HG02642 (cell line): Measurements from ENCODE around the gene MBOAT1.

Experiments
- ATAC-seq: cut with Tn5 transposase; IDR thresholded peaks from one replicate; pipeline ENCODE4 v1.9.1; 2021; ENCODE audit warnings: mild to moderate bottlenecking; ENCODE audit not compliant: unreplicated experiment, poor library complexity

Gene MBOAT1

DNA sequence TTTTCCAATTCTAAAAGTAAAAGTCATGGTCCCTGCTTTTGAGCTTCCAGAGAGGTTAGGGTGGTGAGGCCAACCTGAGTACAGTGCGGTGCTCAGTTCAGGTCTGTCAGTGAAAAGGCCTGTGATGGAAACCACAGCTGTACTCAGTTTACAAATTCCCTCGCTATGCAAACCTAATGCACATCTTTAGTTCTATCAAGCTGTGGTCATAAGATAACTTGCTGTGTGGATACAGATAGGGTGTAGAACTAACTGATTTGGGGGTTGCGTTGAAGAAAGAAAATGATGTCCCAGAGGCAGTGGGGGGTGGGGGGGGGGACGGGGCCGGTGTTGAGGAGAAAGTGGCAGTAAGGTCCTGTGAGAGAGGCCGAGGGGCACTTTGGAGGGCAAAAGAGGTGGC, 22.8 kb upstream of the MBOAT1 start:
- no peak for ATAC-seq

DNA sequence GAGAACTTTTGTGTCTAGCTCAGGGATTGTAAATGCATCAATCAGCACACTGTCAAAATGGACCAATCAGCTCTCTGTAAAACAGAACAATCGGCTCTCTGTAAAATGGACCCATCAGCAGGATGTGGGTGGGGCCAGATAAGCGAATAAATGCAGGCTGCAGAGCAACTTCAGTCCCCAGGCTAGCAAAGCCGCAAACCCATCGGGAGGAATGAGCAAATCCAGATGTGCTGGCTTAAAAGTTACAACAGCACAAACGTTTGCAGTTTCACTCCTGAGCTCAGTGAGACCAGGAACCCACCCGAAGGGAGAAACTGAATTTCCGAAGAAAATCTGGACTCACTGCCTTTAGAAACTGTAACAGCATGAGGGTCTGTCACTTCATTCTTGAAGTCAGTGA, 21.9 kb upstream of the MBOAT1 start:
- no peak for ATAC-seq

DNA sequence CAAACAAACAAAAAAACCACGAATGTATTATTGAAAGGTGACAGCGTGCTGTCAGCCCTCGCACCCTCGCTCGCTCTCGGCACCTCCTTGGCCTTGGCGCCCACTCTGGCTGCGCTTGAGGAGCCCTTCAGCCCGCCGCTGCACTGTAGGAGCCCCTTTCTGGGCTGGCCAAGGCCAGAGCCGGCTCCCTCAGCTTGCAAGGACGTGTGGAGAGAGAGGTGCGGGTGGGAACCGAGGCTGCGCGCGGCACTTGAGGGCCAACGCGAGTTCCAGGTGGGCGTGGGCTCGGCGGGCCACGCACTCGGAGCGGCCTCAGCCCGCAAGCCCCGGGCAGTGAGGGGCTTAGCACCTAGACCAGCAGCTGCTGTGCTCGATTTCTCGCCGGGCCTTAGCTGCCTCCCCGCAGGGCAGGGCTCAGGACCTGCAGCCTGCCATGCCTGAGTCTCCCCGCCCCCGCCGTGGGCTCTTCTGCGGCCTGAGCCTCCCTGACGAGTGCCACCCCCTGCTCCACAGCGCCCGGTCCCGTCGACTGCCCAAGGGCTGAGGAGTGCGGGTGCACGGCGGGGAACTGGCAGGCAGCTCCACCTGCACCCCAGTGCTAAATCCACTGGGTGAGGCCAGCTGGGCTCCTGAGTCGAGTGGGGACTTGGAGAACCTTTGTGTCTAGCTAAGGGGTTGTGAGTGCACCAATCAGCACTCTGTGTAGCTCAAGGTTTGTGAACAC, 20.9 kb upstream of the MBOAT1 start:
- no peak for ATAC-seq

DNA sequence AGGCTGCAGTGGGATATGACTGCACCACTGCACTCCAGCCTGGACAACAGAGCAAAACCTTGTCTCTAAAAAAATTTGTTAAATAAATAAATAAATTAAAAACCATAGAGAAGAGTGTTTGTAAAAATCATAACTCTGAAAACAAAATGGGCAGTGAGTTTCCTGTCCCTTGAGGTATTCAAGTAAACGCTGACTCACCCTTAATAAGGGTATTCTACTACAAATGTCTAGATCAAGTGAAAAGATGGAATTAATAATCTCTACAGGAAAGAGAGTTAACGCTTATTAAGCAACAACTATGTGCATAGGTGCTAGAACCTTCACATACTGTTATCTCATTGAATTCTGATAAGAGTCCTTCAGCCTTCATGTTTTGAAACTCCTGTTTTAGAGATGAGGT, 19.9 kb upstream of the MBOAT1 start:
- ATAC-seq = no peak

DNA sequence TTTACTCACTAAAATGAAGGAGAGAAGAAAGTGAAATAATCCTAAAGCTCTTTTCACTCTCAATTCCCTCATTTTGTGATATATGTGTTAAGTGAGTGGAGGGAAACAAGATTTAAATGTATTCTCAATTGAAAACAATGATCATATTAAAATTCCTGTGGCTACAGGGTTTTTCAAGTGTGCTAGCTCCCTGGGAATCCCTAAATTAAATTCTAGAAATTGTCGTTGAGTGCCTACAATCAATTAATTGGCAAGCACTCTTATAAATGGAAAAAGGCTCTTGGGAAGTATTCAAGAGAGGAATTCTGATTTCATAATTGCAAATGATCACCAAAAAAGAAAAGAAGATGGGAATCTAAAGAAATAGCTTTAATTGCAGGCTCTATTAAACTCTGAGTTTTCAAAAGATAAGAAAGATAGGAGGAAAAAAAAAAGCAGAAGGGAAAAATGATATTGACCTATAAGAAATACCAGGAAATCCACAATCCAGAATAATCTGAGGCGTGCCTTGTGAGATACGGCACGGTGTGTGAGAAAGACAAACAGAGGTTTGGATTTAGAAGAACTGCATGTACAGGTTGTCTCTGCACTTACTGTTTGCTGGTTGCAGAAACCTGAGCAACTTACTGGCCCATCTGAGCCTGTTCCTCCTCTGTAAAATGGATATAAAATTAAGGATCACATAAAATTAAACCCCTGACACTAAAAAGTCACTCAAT, 18.3 kb upstream of the MBOAT1 start:
- ATAC-seq = no peak

DNA sequence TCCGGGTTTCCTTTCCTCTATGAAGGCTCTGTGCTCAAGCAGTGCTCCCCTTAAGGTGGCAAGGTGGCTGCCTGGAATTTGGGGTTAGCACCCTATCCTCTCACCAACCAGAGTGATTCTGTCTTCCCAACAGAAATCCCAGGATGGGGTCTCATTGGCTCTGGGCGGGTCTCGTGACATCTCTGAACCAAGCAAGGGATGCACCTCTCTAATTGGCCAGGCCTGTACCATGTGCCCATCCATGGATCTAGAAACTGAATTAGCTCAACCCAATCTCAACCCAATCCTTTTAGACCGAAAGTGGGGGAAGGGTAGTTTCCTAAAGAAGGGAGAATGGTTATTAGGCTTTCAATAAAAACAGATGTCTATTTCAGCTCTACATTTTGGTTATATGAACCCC, 17.6 kb upstream of the MBOAT1 start:
- ATAC-seq = no peak

DNA sequence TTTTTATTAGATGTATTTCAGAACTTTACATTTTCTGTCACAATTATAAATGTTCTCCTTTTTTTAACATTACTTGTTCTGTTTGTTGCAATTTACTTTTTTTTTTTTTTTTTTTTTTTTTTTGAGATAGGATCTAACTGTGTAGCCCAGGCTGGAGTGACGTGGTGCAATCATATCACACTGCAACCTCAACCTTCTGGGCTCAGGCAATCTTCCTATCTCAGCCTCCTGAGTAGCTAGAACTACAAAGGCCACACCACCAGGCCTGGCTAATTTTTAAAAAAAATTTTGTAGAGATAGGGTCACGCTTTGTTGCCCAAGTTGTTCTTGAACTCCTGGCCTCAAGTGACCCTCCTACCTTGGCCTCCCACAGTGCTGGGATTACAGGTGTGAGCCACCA, 15.1 kb upstream of the MBOAT1 start:
- ATAC-seq = no peak

DNA sequence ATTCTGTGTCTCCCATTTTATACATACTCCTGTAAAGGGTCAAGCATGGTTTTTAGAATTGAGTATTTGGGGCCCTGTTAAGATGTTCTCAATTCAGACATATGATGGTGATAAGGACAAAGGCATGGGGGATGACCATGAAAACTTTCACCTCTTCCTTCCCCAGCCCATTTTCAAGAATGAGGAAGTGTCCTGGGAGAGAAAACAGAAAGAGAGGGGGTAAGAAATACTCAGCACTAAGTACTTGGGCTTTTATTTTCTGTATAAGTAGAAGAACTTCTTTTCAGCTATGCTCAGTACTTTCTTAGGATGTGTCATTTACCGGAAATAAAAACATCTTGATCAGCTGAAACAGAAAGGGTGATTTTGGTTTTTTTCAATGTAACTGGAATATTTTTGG, 10.9 kb upstream of the MBOAT1 start:
- ATAC-seq = no peak

DNA sequence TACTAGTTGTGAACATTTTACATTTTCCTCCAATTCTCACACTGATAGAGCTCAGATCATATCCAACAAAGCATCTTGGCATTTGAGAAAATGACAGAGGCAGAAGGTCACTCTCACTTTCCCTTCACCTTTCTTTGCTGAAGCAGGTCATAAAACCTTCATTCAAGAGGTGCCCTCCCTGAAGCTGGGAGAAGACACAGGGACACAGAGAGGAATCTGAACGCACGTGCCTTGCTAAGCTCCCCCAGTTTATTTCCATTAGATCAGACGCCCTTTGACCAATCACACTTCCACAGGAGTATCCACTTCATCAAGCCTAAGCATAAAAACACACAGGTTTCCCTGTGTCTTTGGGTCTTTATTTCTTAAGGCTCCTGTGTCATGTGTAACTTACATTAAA, 9.2 kb upstream of the MBOAT1 start:
- no peak for ATAC-seq

DNA sequence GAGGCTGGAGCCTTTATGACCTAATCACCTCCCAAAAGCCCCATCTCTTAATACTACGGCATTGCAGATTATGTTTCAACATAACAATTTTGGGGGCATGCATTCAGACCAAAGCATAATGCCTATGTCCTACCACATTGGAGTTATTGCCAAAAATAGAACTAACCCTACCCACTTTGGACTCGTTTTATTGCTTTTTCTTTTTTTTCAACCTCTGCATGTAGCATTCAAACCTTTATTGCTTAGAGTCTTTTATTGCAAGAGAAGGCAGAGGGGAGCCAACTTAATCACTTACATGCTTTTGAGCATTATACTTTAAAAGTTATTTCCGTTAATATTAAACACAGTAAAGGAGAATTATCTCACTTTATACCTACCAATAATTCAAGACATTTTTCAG, 8.1 kb upstream of the MBOAT1 start:
- no peak for ATAC-seq

DNA sequence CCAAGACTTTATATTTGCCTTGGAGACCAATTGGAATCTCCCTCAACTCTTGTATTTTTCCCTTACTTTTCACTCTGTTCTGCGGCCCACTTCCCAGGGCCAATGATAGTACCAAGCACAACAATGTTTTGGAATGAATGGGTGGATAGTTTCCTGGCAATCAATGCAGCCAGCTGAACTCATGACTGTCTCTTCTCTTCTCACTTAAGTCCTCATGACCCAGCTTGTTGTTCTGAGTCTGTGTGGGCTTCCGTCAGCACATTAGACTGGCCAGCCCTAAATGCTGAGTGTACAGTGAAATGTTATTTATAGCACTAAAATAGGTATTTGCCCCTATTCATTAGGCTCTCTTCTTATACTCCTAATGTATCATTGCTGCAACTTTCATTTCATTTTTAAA, 5.6 kb upstream of the MBOAT1 start:
- no peak for ATAC-seq

DNA sequence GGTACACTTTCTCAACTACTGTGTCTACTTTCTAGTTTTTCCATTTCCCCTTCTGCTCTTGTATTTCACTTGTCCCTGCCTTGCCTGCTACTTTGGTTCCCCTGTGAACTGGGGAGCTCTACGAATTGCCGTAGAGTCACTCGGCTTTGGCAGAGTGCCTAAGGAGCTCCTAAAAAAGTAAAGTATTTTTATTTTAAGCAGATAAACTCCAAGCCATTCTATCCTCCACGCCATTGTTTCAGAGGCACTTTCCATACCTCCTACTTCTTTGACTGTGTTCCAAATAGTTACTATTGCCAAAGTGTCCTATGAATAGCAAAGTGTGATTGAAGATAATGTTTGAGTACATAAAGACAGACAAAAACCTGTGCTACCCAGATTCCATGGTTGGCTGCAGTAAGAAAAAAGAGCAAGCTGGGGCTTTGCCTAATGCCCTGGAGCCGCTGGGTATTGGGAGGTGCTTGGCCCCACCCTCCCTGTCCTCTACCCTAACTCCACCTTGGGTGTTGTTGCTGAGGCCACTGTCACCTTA, 5.1 kb upstream of the MBOAT1 start:
- ATAC-seq = no peak

DNA sequence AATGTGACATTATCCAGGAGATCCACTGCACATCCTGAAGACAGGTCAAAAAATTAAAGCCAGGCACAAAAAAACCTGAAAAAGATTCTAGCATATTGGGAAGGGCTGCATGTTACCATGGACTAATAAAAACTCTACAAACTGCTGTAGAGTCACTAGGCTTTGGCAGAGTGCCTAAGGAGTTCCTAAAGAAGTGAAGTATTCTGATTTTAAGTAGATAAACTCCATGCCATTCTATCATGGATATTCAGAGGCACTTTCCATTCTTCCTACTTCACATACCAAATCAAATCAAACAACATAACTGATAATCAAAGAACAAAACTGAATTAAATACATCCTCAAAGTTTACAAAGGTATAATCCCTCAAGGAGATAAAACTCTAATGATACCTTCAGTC, 3.0 kb upstream of the MBOAT1 start:
- ATAC-seq = no peak

DNA sequence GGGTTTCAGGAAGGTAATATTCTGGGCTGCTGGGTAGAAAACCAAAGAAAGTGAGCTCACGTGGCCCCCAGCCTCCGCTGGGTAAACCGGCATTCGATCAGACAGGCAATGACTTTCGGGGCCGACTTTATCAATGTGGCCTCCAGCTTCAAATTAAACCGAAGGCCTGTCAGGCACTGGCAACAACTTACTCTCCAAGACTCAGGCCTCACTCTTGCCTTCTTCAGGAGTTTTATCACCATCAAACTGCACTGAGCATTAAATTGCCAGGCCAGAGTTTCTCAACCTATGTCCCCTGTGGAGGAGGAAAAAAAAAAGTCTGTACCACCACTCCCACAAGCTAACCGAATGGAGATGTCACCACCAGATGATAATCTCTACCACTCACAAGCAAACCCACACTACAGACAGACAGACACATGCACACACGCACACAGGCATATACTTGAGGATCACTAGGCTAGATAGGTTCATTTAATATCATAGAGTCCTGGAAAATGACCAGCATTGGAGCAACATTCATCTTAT, 1.1 kb upstream of the MBOAT1 start:
- ATAC-seq = no peak

DNA sequence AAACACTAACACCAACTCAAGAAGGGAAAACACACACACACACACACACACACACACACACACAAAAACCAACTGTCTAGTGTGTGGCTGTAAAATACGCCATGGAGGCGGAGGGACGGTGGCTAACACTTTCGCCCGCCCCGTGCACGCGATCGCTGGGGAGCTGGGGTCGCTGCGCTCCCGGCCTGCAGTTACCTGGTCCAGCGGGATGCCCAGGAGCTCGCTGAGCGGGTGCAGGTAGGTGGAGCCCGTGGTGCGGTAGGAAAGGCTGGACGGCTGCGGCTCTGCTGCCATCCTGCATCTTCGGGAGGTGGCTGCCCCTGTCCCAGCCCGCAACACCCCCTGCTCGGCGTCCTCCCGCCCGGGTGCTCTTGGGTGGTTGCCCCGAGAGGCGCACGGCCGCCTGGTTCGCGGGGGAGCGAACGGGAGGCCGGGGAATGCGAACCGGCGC, 303 bp downstream of the MBOAT1 start:
- peak; percentile 33 for ATAC-seq

DNA sequence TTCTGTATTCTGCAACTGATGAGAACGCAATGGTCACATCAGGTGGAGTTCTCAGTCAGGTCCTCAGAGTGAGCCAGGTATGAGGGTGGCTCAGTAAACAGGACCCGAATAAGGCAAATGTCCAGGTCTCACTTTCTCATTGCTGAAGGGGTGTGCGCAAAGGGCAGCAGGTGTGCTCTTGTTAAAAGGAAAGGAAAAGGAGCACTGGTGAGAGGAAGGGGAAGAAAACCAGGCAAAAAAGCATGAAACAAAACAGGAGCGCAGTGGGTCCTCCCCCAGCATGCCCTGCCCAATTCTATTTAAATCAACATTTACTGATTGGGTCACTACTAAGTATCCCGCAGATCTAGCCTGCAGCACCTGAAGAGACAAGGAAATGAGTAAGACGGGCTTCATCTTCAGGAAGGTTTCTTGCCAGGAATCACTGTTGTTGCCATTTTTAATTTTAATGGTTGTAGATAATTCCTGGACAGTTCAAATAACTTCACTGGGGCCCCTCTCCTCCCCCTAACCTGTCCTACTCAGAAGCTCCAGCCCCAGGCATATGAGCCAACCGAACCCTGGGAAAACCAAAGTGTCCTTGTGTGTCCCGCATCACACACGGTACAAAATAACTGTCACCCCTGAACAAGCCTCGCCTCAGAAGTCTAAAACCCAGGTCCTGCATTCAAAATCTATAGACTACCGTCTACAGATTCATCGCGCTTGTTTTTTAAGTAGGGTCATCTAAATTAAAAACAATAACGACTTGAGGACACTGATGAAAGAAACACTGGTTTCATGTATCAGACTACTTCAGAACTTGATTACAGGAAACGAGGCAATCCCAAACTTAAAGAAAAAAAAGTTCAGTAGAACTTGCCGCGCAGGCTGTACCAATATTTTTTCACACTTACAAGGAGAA, 980 bp downstream of the MBOAT1 start:
- no peak for ATAC-seq

DNA sequence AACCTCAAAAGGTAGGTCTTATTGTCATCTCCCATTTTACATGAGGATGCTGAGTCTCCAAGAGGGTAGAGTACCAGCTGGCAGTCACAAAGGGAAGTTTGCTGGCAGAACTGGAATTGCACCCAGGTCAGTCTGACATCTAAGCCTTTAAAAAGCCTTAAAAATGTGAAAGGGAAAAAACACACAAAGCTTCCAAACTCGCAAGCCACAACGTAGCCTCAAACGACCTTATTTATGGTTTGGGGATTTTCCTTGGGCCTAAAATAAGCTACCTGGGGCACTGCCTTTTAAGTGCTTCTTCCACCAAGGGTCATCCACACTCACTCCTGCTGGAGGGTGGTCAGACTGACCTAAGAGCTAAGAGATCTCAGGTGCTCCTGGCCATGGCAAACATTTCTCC, 2.1 kb downstream of the MBOAT1 start:
- no peak for ATAC-seq

DNA sequence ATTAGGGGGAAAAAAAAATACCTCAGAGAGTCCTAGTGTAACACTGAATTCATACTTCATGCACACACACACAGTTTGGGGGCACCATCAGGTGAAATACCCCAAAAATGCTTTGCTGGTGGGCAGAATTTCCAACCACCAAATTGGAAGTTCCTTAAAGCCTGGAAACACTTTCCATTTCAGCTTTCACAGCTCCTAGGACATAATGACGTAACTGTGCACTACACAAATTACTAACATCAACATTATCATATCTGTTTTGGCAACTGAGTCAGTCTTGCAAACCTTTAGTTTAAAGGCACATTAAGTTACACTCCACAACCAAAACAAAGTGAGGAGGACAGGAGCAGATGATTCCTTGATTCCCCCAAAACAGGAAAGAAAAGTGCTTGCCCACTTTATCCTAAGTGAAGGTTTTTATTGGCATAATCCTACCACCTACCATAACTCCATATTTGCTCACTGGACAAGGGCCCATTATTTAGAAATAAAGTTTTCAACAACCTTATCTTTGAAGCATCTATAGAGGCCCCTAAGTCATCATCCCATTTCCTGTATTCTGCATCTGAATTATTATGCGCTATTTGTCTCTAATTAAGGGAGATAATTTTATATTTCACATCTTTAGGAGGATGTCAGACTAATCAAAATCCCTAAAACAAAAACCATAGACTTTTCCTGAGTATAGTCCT, 3.4 kb downstream of the MBOAT1 start:
- no peak for ATAC-seq

DNA sequence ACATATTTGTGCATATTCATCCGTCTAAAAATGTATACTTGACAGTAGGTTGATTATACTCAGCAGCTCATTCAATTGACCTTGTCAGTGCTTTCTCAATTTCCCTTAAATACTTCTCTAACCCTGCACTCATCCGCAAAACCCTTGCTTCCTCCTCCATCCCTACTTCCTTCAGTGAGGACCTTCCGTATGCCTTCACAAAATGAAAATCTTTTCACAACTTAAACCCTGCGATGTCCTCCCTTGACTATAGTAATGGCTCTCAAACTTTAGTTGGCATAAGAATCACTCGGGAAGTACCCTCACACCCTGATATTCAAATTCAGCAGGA, 5.2 kb downstream of the MBOAT1 start:
- ATAC-seq = no peak

DNA sequence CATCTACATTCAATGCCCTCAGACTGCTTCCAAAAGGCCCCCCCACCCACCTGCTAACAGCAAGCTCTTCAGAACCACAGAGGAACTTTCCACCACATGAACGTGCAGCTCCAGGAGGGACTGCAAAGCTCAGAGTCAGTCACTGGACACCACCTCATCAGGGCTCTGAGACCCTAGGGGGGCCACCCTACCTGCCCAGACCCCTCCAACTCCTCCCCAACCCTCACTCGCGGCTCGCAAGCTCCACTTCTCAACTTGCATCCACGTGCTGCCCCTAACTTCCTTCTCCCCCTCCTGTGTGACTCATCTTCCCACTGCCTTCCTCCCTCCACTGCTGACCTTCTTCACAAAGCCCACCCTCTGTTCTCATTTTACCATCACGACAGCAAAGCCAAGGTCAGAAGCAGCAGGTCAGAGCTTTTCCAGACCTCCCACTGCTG, 6.5 kb downstream of the MBOAT1 start:
- ATAC-seq = no peak
